ENCODE results near the gene THAP4.
"Not testable (repeated sequence)": the region's sequence is repeated elsewhere in the genome, so short reads cannot be mapped to it uniquely, and the experiment has no call there.

The THAP4 gene

GRCh38 chr2:241672243-241673188 lies 35.6 kb upstream of the THAP4 start:
- TF ChIP-seq JUND (IDR thresholded peaks at IDR 0.05; ENCODE audit: low read depth) = no peak
- DNase-seq (ENCODE audit: low read depth in 1 of 2, low spot score in 1 of 2) = no peak
- in situ Hi-C loops (cut with HindIII; ENCODE audit: low pct_unique_long_range_greater_than_20kb, low sequenced_read_pairs) = no loop called here

GRCh38 chr2:241671457-241672240 lies 34.7 kb upstream of the THAP4 start:
- in situ Hi-C loops (cut with HindIII; ENCODE audit: low pct_unique_long_range_greater_than_20kb, low sequenced_read_pairs) = no loop called here
- no peak for DNase-seq (ENCODE audit: low read depth in 1 of 2, low spot score in 1 of 2)
- TF ChIP-seq JUND (IDR thresholded peaks at IDR 0.05; ENCODE audit: low read depth) = no peak

GRCh38 chr2:241670333-241671110 lies 33.6 kb upstream of the THAP4 start:
- in situ Hi-C loops (cut with HindIII; ENCODE audit: low pct_unique_long_range_greater_than_20kb, low sequenced_read_pairs) = no loop called here
- DNase-seq (ENCODE audit: low read depth in 1 of 2, low spot score in 1 of 2) = no peak
- no peak for TF ChIP-seq JUND (IDR thresholded peaks at IDR 0.05; ENCODE audit: low read depth)

GRCh38 chr2:241668839-241669238 lies 31.9 kb upstream of the THAP4 start:
- no peak for TF ChIP-seq JUND (IDR thresholded peaks at IDR 0.05; ENCODE audit: low read depth)
- no peak for DNase-seq (ENCODE audit: low read depth in 1 of 2, low spot score in 1 of 2)
- in situ Hi-C loops (cut with HindIII; ENCODE audit: low pct_unique_long_range_greater_than_20kb, low sequenced_read_pairs) = no loop called here

- in situ Hi-C loops (cut with HindIII; ENCODE audit: low pct_unique_long_range_greater_than_20kb, low sequenced_read_pairs) = no loop called here
- no peak for DNase-seq (ENCODE audit: low read depth in 1 of 2, low spot score in 1 of 2)
Observed at GRCh38 chr2:241668354-241668753, 31.4 kb upstream of the THAP4 start.

GRCh38 chr2:241666627-241667400 lies 29.9 kb upstream of the THAP4 start:
- TF ChIP-seq JUND (IDR thresholded peaks at IDR 0.05; ENCODE audit: low read depth) = no peak
- in situ Hi-C loops (cut with HindIII; ENCODE audit: low pct_unique_long_range_greater_than_20kb, low sequenced_read_pairs) = no loop called here
- DNase-seq (ENCODE audit: low read depth in 1 of 2, low spot score in 1 of 2) = no peak

More at GRCh38 chr2:241668354-241668753, 31.4 kb upstream of the THAP4 start:
- no peak for TF ChIP-seq JUND (IDR thresholded peaks at IDR 0.05; ENCODE audit: low read depth)

- in situ Hi-C loops (cut with HindIII; ENCODE audit: low pct_unique_long_range_greater_than_20kb, low sequenced_read_pairs) = no loop called here
- DNase-seq (ENCODE audit: low read depth in 1 of 2, low spot score in 1 of 2) = no peak
- no peak for TF ChIP-seq JUND (IDR thresholded peaks at IDR 0.05; ENCODE audit: low read depth)
Observed at GRCh38 chr2:241665731-241666440, 28.9 kb upstream of the THAP4 start.

GRCh38 chr2:241662731-241663130 lies 25.8 kb upstream of the THAP4 start:
- DNase-seq (ENCODE audit: low read depth in 1 of 2, low spot score in 1 of 2); in situ Hi-C loops (cut with HindIII; ENCODE audit: low pct_unique_long_range_greater_than_20kb, low sequenced_read_pairs): not testable (repeated sequence)

GRCh38 chr2:241660593-241661213 lies 23.7 kb upstream of the THAP4 start:
- TF ChIP-seq JUND (IDR thresholded peaks at IDR 0.05; ENCODE audit: low read depth) = no peak
- DNase-seq (ENCODE audit: low read depth in 1 of 2, low spot score in 1 of 2) = no peak
- in situ Hi-C loops (cut with HindIII; ENCODE audit: low pct_unique_long_range_greater_than_20kb, low sequenced_read_pairs) = no loop called here

- TF ChIP-seq JUND (IDR thresholded peaks at IDR 0.05; ENCODE audit: low read depth) = no peak
- DNase-seq (ENCODE audit: low read depth in 1 of 2, low spot score in 1 of 2) = peak in 1 of 2 experiments; percentile 79
- in situ Hi-C loops (cut with HindIII; ENCODE audit: low pct_unique_long_range_greater_than_20kb, low sequenced_read_pairs) = no loop called here
Observed at GRCh38 chr2:241659150-241659739, 22.3 kb upstream of the THAP4 start.

Measured in T47D (cell line).